Thymus (tissue), 14 donors: ENCODE measurements around the gene TAGLN3. TPM values are rescaled to one million over a fixed set of nuclear protein-coding genes. Genes with fewer than 3 reads are reported as not detected.

Source experiments
- DNase-seq, 9 donors: peaks; one replicate each; pipeline ENCODE4 v3.0.0-alpha.2; 2013; ENCODE audit warnings: low spot score in 9 of 9, low read depth in 6 of 9, missing footprints in 1 of 9
- H3K27ac ChIP-seq, 2 donors: one replicate each; pipeline ENCODE4 v1.5.1; 2013; ENCODE audit warnings: control low read depth in 1 of 2, low read depth in 1 of 2, low read length in 1 of 2, mild to moderate bottlenecking in 1 of 2, moderate library complexity in 1 of 2
- H3K27me3 ChIP-seq, 2 donors: one replicate each; pipeline ENCODE4 v1.5.1; 2013; ENCODE audit warnings: low read length in 1 of 2; ENCODE audit not compliant: control insufficient read depth in 2 of 2, insufficient read depth in 1 of 2
- H3K36me3 ChIP-seq, 2 donors: one replicate each; pipeline ENCODE4 v1.5.1; 2013; ENCODE audit warnings: low read length in 1 of 2, mild to moderate bottlenecking in 1 of 2, moderate library complexity in 1 of 2; ENCODE audit not compliant: control insufficient read depth in 2 of 2, insufficient read depth in 2 of 2
- H3K4me1 ChIP-seq, 2 donors: one replicate each; pipeline ENCODE4 v1.5.1; 2013; ENCODE audit warnings: low read length in 2 of 2; ENCODE audit not compliant: control insufficient read depth in 2 of 2, insufficient read depth in 2 of 2
- H3K4me3 ChIP-seq, 2 donors: one replicate each; pipeline ENCODE4 v1.5.1; 2013; ENCODE audit warnings: low read length in 2 of 2, control low read depth in 1 of 2, mild to moderate bottlenecking in 1 of 2
- H3K9me3 ChIP-seq, 2 donors: one replicate each; pipeline ENCODE4 v1.5.1; 2013; ENCODE audit warnings: low read length in 1 of 2, mild to moderate bottlenecking in 1 of 2; ENCODE audit not compliant: control insufficient read depth in 2 of 2, insufficient read depth in 1 of 2
- WGBS: extraction: QIAGEN DNeasy Blood & Tissue Kit; methylation state at CpG from one replicate; pipeline ENCODE4 v1.1.7; 2013; 5-methylcytosine and 5-hydroxymethylcytosine counted together
- long read RNA-seq, 10 donors: transcript quantifications; one replicate each; lab custom pipeline, GENCODE V29; 2026
- polyA plus RNA-seq: library from polyadenylated mRNA; stranded (reverse); fragments of 200-250 nt; gene quantifications from one replicate; pipeline ENCODE4 v1.2.3, GENCODE V29; 2013
- total RNA-seq: library from RNA; stranded (reverse); fragments of 120-200 nt; gene quantifications from one replicate; pipeline ENCODE4 v1.2.4, GENCODE V29; 2013
- donor health status: healthy.

TAGLN3 gene
- total RNA-seq: 1.0 TPM
- polyA plus RNA-seq: 1.5 TPM
- long read RNA-seq, donor 1: 0 reads
- long read RNA-seq, donor 2, partial matches to known transcripts: 0 of 1 reads
- long read RNA-seq, donor 2, other reads (novel, unspliced or antisense): 0 of 1 reads
- long read RNA-seq, donor 3, partial matches to known transcripts: 0 of 2 reads
- long read RNA-seq, donor 3, other reads (novel, unspliced or antisense): 0 of 2 reads
- long read RNA-seq, donor 4: 0 reads
- long read RNA-seq, donor 5, partial matches to known transcripts: 0 of 1 reads
- long read RNA-seq, donor 5, other reads (novel, unspliced or antisense): 0 of 1 reads
- long read RNA-seq, donor 6: 0 reads
- long read RNA-seq, donor 7, partial matches to known transcripts: 0 of 1 reads
- long read RNA-seq, donor 7, other reads (novel, unspliced or antisense): 0 of 1 reads
- long read RNA-seq, donor 8: 0 reads
- long read RNA-seq, donor 9, partial matches to known transcripts: 0 of 1 reads
- long read RNA-seq, donor 9, other reads (novel, unspliced or antisense): 0 of 1 reads
- long read RNA-seq, donor 10: 0 reads

DNA sequence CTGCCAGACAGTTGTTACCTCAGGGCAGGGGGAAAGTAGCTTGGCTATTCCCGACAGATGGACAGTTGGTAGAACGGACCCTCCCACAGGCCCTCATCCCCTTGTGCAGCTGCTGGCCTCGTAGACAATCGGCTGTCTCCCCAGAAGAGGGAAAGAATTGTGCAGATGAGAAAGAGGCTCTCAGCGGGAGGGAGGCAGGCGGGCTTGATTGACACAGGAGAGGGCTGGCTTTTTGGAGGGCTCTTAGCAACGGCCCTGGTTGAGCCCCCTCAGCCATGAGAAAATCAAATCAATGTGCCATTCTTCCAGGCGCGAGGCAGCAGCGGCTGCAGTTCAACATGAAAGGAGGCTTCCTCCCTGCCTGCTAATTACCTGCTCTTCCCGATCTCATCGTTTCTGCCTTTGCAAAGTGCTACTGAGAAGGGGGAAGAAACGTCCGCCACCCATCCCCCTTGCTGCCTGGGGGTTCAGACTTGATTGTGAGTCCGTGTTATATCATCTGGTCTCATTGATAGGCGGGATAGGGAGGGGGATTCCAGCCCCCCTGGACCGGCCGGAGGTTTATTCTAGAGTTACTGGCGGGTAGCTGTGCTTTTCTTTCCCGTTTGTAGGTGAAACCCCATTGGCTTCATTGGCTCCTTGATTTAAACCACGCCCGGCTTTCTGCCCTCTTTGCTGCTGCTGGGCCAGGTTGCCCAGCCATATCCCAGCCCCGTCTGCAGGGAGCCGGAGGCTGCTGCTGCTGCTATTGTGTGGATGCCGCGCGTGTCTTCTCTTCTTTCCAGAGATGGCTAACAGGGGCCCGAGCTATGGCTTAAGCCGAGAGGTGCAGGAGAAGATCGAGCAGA is at the start of gene TAGLN3:
Gene TAGLN3, plus strand, starts transcription at position 287 of the 848 bp plus-strand sequence. Its CDS starts 501 bp downstream, at position 788.
- Histone ChIP-seq H3K4me3 (peak within 1 kb of the TSS; percentile 36 to 47), H3K27me3 (peaks cover 0 to 22% of the 10 kb centered on the region in 2 donors), H3K4me1 (peaks cover 11 to 24% of the 10 kb centered on the region in 2 donors), H3K36me3 (peaks cover 0 to under 1% of the 10 kb centered on the region in 2 donors), H3K9me3 (peaks cover 0 to 3% of the 10 kb centered on the region in 2 donors), H3K27ac (no peak within 1 kb of the TSS)
- 4% methylated on average over 30 of the region's 30 CpGs for WGBS
- peak in 2 of 9 donors; percentile 13 to 38 for DNase-seq

DNA sequence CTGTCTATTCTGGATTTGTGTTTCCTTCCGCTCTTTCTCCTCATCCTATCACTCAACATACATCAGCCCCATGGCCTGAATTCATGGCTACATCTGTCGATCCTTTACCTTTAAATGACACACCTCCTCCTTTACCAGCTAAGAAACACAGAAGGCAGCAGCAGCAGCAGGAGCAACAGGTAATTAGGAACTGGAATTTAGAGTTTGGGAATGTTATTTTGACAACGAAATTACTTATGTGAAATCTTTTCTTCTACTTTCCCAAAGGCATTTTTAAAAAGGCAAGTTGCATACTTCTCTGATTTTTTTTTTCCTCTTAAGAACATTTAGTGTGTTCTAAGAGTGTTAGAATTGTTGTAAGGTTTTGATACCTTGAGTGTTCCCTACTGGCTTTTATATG is 49.0 kb upstream of the TAGLN3 start:
- no peaks in the 10 kb centered on the region for H3K9me3 ChIP-seq
- H3K27me3 ChIP-seq: no peaks in the 10 kb centered on the region
- 99% methylated on average over 3 of the region's 3 CpGs for WGBS
- H3K36me3 ChIP-seq: no peaks in the 10 kb centered on the region
- no peaks in the 10 kb centered on the region for H3K4me1 ChIP-seq
- DNase-seq: no peak
- no peak overlapping the region for H3K27ac ChIP-seq
- H3K4me3 ChIP-seq: no peak overlapping the region

DNA sequence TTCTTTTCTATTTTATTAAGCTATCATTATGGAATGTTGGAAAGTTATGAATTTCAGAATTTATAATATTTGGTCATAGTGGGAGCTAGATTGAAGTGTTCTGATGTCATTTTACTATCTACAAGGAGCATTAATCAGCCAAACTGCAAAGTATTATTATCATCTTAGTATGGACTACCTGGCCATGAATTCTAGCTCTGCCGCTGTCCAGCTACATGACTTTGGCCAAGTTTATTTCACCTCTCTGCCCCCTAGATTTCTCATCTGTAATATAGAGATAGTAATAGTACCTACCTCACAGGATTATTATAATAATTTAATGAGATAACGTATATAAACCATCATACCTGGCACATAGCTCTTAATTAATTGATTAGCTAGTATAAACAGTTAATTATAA is 47.7 kb upstream of the TAGLN3 start:
- 98% methylated on average over 2 of the region's 2 CpGs for WGBS
- no peaks in the 10 kb centered on the region for H3K36me3 ChIP-seq
- DNase-seq: no peak
- no peaks in the 10 kb centered on the region for H3K27me3 ChIP-seq
- H3K4me1 ChIP-seq: no peaks in the 10 kb centered on the region
- no peak overlapping the region for H3K27ac ChIP-seq
- H3K4me3 ChIP-seq: no peak overlapping the region
- H3K9me3 ChIP-seq: no peaks in the 10 kb centered on the region

DNA sequence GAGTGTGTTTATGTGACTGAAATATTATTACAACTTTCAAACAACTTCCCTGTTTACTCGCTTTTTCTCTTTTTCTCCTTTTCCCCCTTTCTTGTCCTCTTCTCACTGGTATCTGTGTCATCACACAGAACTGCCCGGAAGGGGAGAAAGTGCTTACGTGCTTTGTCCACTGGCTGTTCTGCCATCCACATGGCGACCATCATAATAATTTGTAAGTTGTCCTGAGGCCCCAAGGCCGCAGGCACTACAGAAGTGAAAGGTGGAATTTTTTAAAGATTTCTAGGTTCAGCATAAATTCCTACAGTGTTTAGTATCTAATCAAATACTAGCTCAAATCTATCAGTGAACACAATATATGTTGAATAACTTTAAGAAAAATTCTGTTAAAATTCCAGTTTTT is 46.6 kb upstream of the TAGLN3 start:
- Histone ChIP-seq H3K9me3 (no peaks in the 10 kb centered on the region), H3K27ac (no peak overlapping the region), H3K36me3 (no peaks in the 10 kb centered on the region), H3K4me1 (no peaks in the 10 kb centered on the region), H3K27me3 (no peaks in the 10 kb centered on the region), H3K4me3 (no peak overlapping the region)
- WGBS: 95% methylated on average over 5 of the region's 5 CpGs
- no peak for DNase-seq

DNA sequence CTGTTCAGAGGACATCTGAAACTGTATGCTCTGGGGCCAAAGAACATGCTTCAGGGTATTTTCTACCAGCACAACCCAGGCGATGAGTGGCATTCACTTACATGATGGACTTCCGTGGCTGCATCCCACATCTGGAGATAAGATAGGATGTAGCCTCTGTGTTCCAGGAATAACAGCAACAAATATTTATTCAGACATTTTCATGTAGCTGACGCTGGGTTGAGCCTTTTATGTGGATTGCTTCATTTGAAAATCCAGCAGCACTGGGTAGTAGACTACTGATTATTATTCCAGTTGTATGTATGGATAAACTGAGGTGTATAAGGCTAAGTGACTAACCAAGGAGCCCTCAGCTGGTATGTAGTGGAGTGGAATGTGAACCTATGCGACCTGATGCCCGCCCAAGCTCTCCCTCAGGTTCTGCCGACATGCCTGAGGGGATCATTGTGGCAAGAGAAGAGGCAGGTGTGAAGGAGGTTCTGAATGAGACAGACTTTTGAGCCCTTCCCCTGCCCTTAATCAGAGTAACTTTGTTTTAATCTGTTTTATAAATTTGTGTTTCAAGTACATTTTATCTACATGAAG is 45.8 kb upstream of the TAGLN3 start:
- 98% methylated on average over 6 of the region's 6 CpGs for WGBS
- Histone ChIP-seq H3K27me3 (no peaks in the 10 kb centered on the region), H3K4me3 (no peak overlapping the region), H3K9me3 (no peaks in the 10 kb centered on the region), H3K36me3 (no peaks in the 10 kb centered on the region), H3K27ac (no peak overlapping the region), H3K4me1 (no peaks in the 10 kb centered on the region)
- DNase-seq: no peak

DNA sequence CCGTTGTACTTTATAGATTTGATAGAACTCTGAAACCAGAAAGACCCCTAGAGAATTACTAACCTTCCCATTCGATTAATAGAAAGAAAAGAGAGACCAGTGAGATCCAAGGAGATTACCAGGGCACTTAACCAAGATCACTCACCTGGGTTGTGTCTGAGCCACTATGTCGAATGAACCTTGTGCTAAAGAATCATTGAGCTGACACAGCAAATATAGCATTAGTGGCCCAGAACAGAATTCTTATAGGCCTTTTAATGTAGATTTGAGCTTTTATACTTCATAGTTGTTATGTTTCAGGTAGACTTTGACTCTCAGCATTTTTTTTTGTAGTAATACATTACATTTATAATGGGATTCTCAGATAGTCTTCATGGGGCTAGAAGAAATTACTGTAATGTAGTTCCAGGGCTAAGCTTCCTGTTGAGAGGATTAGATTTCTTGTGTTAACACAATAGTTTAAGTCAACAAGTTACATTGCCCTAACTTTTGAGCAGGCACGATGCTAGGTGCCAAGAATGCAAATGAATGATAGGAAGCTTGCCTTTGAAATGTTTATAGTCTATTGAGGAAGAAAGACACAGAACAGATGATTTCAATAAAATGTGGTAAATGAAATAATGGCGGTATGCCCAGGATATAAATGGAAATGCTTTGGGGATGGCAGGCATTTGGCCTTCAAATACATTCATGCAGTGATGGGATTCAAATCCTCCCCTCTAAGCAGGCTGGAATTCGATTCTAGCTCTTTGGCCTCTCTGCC is 44.3 kb upstream of the TAGLN3 start:
- H3K4me3 ChIP-seq: no peak overlapping the region
- no peak overlapping the region for H3K27ac ChIP-seq
- no peaks in the 10 kb centered on the region for H3K4me1 ChIP-seq
- H3K27me3 ChIP-seq: no peaks in the 10 kb centered on the region
- no peaks in the 10 kb centered on the region for H3K36me3 ChIP-seq
- WGBS: 96% methylated on average over 6 of the region's 6 CpGs
- no peak for DNase-seq
- no peaks in the 10 kb centered on the region for H3K9me3 ChIP-seq

DNA sequence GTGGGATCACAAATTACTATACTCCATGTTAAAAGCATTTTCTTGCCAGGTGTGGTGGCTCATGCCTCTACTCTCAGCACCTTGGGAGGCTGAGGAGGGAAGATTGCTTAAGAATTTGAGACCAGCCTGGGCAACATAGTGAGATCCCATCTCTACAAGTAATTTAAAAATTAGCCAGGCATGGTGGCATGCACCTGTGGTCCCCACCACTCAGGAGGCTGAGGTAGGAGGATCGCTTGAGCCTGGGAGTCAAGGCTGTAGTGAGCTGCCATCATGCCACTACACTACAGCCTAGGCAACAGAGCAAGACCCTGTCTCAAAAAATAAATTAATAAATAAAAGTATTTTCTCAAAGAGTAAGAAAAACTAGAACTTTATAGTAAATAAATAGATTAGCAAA is 42.8 kb upstream of the TAGLN3 start:
- Histone ChIP-seq H3K27ac (no peak overlapping the region), H3K4me3 (no peak overlapping the region), H3K4me1 (no peaks in the 10 kb centered on the region), H3K27me3 (no peaks in the 10 kb centered on the region), H3K36me3 (no peaks in the 10 kb centered on the region), H3K9me3 (no peaks in the 10 kb centered on the region)
- DNase-seq: no peak
- WGBS: 100% methylated on average over 1 of the region's 1 CpG

DNA sequence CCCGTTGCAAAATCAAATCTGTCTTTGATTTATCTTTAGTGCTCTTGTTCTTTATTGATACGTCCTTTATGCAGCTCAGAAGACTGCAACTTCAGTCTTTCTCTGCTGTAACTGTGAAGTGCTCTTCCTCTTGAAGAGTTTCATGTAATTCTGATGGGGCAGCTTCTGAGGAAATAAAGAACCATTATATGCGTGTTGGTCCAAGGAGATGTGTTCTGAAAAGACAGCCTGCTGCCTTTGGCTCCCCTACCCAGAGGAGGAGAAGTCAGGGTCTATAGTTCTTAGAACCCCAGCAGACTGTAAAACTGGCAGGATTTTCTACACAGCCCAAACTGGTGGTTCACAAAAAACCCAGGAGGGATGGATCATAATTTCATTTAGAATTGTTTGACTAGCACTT is 42.3 kb upstream of the TAGLN3 start:
- WGBS: 97% methylated on average over 3 of the region's 3 CpGs
- no peak for DNase-seq

More for the DNA sequence above, 42.3 kb upstream of the TAGLN3 start:
- no peaks in the 10 kb centered on the region for H3K36me3 ChIP-seq
- H3K4me3 ChIP-seq: no peak overlapping the region
- H3K9me3 ChIP-seq: no peaks in the 10 kb centered on the region
- no peaks in the 10 kb centered on the region for H3K27me3 ChIP-seq
- H3K4me1 ChIP-seq: no peaks in the 10 kb centered on the region
- H3K27ac ChIP-seq: no peak overlapping the region
